ENCODE measurements around the gene CDKAL1. TPM values are rescaled to one million over a fixed set of nuclear protein-coding genes. Genes with fewer than 3 reads are reported as not detected.

Gene CDKAL1
- total RNA-seq, 1 experiment from 2014 or later: 20.6 TPM

GRCh38 chr6:20812776-20813175 lies 278.5 kb downstream of the CDKAL1 start (continued):
- TF ChIP-seq, protein P1, sequence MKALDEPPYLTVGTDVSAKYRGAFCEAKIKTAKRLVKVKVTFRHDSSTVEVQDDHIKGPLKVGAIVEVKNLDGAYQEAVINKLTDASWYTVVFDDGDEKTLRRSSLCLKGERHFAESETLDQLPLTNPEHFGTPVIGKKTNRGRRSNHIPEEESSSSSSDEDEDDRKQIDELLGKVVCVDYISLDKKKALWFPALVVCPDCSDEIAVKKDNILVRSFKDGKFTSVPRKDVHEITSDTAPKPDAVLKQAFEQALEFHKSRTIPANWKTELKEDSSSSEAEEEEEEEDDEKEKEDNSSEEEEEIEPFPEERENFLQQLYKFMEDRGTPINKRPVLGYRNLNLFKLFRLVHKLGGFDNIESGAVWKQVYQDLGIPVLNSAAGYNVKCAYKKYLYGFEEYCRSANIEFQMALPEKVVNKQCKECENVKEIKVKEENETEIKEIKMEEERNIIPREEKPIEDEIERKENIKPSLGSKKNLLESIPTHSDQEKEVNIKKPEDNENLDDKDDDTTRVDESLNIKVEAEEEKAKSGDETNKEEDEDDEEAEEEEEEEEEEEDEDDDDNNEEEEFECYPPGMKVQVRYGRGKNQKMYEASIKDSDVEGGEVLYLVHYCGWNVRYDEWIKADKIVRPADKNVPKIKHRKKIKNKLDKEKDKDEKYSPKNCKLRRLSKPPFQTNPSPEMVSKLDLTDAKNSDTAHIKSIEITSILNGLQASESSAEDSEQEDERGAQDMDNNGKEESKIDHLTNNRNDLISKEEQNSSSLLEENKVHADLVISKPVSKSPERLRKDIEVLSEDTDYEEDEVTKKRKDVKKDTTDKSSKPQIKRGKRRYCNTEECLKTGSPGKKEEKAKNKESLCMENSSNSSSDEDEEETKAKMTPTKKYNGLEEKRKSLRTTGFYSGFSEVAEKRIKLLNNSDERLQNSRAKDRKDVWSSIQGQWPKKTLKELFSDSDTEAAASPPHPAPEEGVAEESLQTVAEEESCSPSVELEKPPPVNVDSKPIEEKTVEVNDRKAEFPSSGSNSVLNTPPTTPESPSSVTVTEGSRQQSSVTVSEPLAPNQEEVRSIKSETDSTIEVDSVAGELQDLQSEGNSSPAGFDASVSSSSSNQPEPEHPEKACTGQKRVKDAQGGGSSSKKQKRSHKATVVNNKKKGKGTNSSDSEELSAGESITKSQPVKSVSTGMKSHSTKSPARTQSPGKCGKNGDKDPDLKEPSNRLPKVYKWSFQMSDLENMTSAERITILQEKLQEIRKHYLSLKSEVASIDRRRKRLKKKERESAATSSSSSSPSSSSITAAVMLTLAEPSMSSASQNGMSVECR (CRISPR knock-in tag; IDR thresholded peaks at IDR 0.05; ENCODE audit: borderline replicate concordance): no peak
- TF ChIP-seq TP53 (CRISPR knock-in tag; IDR thresholded peaks at IDR 0.05) (no peak), RELA (CRISPR knock-in tag; IDR thresholded peaks at IDR 0.05; ENCODE audit: borderline replicate concordance) (no peak), ZNF416 (CRISPR knock-in tag; IDR thresholded peaks at IDR 0.05) (no peak)

DNA sequence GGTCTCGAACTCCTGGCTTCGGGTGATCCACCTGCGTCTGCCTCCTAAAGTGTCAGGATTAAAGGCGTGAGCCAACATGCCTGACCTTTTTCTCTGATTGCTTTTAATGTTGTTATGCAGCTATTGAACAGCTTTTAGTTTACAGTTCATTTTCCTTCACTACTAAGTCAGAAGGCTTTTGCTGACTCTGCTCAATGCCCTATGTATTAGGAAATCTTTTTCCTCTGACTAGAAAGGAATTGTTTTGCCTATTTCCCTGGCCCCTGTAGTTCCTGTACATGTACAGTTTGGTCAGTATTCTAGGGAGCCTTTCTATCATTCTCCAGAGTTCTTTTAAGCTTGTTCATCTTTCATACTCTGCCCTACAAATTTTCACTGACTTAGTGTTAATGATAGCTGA lies 280.2 kb downstream of the CDKAL1 start:
- ChIA-PET CTCF (no interaction called here), POLR2A (no interaction called here)
- H3K27ac Mint-ChIP-seq: peak overlapping the region; percentile 21
- ATAC-seq: no peak
- no peak overlapping the region for H3K4me3 Mint-ChIP-seq
- no peaks in the 10 kb centered on the region for H3K27me3 Mint-ChIP-seq (ENCODE audit: low read depth)
- TF ChIP-seq IRF2 (CRISPR knock-in tag; IDR thresholded peaks at IDR 0.05; ENCODE audit: borderline replicate concordance, low read depth) (no peak), CDX4 (CRISPR knock-in tag; IDR thresholded peaks at IDR 0.05; ENCODE audit: borderline replicate concordance) (no peak), ZNF396 (CRISPR knock-in tag; IDR thresholded peaks at IDR 0.05; ENCODE audit: borderline replicate concordance) (no peak), E2F1 (CRISPR knock-in tag; IDR thresholded peaks at IDR 0.05) (no peak), JUN (CRISPR knock-in tag; IDR thresholded peaks at IDR 0.05) (no peak), ESRRA (CRISPR knock-in tag; IDR thresholded peaks at IDR 0.05; ENCODE audit: borderline replicate concordance) (no peak), TP53 (CRISPR knock-in tag; IDR thresholded peaks at IDR 0.05) (no peak), SP1 (CRISPR knock-in tag; conservative IDR thresholded peaks at IDR 0.05) (no peak), CREB1 (CRISPR knock-in tag; IDR thresholded peaks at IDR 0.05) (no peak)
- TF ChIP-seq, protein P2, sequence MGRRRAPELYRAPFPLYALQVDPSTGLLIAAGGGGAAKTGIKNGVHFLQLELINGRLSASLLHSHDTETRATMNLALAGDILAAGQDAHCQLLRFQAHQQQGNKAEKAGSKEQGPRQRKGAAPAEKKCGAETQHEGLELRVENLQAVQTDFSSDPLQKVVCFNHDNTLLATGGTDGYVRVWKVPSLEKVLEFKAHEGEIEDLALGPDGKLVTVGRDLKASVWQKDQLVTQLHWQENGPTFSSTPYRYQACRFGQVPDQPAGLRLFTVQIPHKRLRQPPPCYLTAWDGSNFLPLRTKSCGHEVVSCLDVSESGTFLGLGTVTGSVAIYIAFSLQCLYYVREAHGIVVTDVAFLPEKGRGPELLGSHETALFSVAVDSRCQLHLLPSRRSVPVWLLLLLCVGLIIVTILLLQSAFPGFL (CRISPR knock-in tag; IDR thresholded peaks at IDR 0.05; ENCODE audit: borderline replicate concordance): no peak
- TF ChIP-seq, protein P3, sequence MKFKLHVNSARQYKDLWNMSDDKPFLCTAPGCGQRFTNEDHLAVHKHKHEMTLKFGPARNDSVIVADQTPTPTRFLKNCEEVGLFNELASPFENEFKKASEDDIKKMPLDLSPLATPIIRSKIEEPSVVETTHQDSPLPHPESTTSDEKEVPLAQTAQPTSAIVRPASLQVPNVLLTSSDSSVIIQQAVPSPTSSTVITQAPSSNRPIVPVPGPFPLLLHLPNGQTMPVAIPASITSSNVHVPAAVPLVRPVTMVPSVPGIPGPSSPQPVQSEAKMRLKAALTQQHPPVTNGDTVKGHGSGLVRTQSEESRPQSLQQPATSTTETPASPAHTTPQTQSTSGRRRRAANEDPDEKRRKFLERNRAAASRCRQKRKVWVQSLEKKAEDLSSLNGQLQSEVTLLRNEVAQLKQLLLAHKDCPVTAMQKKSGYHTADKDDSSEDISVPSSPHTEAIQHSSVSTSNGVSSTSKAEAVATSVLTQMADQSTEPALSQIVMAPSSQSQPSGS (CRISPR knock-in tag; IDR thresholded peaks at IDR 0.05; ENCODE audit: borderline replicate concordance, low read depth): no peak
- TF ChIP-seq, protein P4, sequence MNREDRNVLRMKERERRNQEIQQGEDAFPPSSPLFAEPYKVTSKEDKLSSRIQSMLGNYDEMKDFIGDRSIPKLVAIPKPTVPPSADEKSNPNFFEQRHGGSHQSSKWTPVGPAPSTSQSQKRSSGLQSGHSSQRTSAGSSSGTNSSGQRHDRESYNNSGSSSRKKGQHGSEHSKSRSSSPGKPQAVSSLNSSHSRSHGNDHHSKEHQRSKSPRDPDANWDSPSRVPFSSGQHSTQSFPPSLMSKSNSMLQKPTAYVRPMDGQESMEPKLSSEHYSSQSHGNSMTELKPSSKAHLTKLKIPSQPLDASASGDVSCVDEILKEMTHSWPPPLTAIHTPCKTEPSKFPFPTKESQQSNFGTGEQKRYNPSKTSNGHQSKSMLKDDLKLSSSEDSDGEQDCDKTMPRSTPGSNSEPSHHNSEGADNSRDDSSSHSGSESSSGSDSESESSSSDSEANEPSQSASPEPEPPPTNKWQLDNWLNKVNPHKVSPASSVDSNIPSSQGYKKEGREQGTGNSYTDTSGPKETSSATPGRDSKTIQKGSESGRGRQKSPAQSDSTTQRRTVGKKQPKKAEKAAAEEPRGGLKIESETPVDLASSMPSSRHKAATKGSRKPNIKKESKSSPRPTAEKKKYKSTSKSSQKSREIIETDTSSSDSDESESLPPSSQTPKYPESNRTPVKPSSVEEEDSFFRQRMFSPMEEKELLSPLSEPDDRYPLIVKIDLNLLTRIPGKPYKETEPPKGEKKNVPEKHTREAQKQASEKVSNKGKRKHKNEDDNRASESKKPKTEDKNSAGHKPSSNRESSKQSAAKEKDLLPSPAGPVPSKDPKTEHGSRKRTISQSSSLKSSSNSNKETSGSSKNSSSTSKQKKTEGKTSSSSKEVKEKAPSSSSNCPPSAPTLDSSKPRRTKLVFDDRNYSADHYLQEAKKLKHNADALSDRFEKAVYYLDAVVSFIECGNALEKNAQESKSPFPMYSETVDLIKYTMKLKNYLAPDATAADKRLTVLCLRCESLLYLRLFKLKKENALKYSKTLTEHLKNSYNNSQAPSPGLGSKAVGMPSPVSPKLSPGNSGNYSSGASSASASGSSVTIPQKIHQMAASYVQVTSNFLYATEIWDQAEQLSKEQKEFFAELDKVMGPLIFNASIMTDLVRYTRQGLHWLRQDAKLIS (CRISPR knock-in tag; IDR thresholded peaks at IDR 0.05; ENCODE audit: borderline replicate concordance): no peak
- TF ChIP-seq, protein P5, sequence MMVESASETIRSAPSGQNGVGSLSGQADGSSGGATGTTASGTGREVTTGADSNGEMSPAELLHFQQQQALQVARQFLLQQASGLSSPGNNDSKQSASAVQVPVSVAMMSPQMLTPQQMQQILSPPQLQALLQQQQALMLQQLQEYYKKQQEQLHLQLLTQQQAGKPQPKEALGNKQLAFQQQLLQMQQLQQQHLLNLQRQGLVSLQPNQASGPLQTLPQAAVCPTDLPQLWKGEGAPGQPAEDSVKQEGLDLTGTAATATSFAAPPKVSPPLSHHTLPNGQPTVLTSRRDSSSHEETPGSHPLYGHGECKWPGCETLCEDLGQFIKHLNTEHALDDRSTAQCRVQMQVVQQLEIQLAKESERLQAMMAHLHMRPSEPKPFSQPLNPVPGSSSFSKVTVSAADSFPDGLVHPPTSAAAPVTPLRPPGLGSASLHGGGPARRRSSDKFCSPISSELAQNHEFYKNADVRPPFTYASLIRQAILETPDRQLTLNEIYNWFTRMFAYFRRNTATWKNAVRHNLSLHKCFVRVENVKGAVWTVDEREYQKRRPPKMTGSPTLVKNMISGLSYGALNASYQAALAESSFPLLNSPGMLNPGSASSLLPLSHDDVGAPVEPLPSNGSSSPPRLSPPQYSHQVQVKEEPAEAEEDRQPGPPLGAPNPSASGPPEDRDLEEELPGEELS (CRISPR knock-in tag; IDR thresholded peaks at IDR 0.05): no peak
- TF ChIP-seq, protein P6, sequence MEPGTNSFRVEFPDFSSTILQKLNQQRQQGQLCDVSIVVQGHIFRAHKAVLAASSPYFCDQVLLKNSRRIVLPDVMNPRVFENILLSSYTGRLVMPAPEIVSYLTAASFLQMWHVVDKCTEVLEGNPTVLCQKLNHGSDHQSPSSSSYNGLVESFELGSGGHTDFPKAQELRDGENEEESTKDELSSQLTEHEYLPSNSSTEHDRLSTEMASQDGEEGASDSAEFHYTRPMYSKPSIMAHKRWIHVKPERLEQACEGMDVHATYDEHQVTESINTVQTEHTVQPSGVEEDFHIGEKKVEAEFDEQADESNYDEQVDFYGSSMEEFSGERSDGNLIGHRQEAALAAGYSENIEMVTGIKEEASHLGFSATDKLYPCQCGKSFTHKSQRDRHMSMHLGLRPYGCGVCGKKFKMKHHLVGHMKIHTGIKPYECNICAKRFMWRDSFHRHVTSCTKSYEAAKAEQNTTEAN (CRISPR knock-in tag; IDR thresholded peaks at IDR 0.05): no peak
- TF ChIP-seq, protein P7, sequence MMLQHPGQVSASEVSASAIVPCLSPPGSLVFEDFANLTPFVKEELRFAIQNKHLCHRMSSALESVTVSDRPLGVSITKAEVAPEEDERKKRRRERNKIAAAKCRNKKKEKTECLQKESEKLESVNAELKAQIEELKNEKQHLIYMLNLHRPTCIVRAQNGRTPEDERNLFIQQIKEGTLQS (CRISPR knock-in tag; conservative IDR thresholded peaks at IDR 0.05): no peak
- H3K9me3 Mint-ChIP-seq: no peaks in the 10 kb centered on the region
- peaks cover 35% of the 10 kb centered on the region for H3K4me1 Mint-ChIP-seq
- no peak for DNase-seq (ENCODE audit: low spot score)
- H3K36me3 Mint-ChIP-seq: no peaks in the 10 kb centered on the region
